NCI-H345 treated with DMSO at 0.1 percent for 48 hours (cell line): ENCODE measurements around the gene KDM5A.
"Not testable (repeated sequence)": the region's sequence is repeated elsewhere in the genome, so short reads cannot be mapped to it uniquely, and the experiment has no call there.

Source experiments
- DNase-seq: peaks from one replicate; lab custom pipeline; 2025; ENCODE audit not compliant: unreplicated experiment; lab: John Stamatoyannopoulos, UW

Gene KDM5A

DNA sequence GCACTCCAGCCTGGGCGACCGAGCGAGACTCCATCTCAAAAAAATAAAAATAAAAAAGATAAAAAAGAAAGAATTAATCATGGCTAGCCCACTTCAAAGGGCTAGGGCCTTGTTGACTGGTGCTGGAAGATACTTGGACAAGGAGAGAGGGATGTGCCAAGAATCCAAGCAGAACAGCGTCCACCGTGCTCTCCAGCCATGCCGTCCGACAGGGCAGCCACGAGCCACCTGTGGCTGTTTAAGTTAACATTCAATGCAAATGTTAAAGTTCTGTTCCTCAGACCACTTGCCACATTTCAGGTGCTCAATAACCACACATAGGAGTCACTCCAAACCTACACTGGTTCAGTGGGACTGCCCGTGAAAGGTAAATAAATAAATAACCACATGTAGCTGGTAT, 147.9 kb downstream of the KDM5A start:
- no peak for DNase-seq

DNA sequence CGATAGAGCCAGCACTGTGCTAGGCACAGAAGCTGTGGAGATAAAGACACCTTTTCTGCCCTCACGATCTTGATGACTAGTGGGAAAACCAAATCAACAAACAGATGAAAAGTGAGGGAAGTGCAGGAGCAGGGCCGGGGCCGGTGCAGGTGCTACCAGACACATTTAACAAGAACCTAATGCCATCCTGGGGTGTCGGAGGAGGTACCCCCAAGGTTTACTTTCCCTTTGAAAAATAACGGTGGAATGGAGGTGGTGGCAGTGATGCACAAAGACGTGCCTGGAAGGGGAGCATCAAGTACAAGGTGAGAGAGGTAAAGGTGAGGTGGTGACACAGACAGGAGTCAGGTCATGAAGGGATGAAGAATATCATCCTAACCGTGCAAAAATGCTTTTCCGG, 148.6 kb downstream of the KDM5A start:
- no peak for DNase-seq

DNA sequence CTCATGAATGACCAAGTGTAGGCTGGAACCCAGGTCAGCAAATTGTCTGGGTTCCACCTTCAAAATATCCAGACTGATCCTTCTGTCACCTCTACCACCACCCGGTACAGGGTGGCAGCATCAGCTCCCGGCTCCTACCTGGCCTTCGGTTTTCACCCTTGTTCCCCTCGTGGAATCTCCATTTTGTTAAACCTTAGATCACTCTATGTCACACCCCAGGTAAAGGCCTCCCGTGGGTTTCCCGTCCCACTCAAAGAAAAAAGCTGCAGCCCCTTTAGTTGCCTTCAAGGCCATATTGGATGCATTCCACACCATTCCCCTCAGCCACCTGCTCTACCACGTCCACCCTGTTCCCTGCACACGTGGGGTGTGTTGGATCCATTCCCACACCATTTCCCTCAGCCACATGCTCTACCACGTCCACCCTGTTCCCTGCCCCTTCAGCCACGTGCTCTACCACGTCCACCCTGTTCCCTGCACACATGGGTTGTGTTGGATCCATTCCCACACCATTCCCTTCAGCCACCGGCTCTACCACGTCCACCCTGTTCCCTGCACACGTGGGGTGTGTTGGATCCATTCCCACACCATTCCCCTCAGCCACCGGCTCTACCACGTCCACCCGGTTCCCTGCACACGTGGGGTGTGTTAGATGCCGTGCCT, 150.3 kb downstream of the KDM5A start:
- DNase-seq: no peak

DNA sequence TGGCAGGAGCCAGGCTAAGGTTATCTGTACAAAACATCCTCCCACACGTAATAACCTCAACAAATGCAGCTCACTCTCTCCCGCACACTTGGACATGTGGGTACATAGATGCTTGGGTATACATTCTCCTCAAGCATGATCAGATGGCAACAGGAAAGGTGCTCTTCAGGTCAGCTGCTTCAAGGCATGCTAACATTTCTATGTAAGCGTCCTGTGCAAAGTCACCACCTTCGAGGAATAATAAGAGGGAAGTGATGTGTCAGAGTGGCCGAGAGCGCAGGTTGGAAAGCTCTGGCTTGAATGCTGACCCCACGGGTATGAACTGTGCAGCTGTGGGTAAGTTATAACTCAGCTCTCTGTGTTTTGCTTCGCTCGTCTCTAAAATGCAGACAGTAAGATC, 151.0 kb downstream of the KDM5A start:
- no peak for DNase-seq

DNA sequence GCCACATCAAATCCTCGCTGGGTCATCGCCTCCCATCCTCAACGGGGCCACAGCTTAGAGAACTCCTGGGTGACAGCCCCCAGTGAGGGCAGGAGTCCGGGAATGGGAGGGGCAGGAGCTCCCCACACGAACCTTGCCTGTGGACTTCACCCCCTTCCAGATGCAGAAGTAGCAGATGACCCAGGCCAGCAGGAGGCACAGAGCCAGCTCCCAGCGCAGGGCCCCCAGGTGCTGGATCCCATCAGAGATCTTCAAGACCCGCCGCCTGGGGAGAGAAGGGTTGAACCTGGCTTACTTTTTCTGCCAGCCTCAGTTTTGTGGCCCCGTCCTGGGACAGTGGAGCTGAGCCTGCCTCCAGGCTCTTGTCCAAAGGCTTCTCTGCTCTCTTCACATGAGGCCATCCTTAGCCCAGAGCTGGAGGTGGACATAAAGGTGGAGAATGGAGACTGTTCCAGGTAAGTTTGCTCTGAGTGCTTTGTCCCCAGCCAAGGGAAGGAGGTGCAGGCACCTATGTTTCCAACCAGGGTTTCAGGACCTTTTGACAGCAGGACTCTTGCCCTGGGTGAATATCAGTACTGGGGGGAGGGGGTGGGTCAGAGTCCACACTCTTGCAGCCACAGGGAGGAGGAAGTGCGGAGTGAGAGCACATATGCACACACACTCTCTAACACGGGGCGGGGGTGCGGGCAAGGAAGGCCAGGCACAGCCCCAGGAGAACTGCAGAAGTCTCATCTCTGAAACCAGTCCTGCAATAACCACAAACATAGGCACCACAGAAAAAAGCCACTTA, 151.9 kb downstream of the KDM5A start:
- no peak for DNase-seq

DNA sequence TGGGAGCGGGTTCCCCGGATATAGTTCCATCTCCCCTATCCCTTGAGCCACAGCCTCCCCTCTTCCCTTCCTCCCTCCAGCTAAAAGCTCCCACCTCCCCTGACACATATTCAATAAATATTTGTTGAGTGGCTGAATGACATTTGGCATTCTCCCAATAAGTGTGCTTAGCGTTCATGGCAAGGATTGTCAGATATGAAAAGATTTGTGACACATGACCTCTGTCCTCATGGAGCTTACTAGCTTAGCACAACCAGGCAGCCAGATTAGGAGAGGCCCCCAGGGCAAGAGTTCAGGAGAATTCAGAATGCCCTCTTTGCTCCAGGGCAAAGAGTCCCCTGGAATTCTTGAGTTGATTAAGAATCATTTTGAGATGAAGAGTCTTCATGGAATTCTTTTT, 152.7 kb downstream of the KDM5A start:
- no peak for DNase-seq

DNA sequence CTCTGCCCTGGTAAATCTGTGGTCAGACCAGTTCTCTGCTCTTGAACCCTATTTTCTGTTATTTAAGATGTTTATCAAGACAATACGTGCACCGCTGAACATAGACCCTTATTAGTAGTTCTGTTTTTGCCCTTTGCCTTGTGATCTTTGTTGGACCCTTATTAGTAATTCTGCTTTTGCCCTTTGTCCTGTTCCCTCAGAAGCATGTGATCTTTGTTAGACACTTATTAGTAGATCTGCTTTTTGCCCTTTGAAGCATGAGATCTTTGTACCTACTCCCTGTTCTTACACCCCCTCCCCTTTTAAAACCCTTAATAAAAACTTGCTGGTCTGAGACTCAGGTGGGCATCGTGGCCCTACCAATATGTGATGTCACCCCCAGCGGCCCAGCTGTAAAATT, 153.2 kb downstream of the KDM5A start:
- not testable (repeated sequence) for DNase-seq

DNA sequence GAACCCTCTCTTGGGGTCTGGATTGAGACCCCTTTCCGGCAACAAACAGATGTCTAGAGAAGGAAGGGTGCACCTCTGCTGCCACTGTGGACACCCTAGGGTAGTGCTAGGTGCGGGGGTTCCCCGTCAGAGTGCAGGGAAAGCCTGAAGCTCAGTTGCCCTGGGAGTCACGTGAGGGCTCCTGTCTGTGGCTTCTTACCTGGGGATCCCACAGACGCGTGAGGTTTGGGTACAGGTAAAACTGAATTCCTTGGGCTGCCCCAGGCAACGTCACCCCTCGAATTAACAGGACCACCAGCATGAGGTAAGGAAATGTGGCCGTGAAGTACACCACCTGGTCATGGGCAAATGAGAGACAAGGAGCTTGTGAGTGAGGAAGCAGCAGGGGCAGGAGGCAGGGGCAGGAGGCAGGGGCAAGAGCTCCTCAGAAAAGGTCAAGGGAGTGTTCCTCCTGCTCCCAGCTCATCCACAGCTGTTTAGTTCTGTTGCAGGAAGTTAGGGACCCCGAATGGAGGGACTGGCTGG, 154.2 kb downstream of the KDM5A start:
- no peak for DNase-seq

DNA sequence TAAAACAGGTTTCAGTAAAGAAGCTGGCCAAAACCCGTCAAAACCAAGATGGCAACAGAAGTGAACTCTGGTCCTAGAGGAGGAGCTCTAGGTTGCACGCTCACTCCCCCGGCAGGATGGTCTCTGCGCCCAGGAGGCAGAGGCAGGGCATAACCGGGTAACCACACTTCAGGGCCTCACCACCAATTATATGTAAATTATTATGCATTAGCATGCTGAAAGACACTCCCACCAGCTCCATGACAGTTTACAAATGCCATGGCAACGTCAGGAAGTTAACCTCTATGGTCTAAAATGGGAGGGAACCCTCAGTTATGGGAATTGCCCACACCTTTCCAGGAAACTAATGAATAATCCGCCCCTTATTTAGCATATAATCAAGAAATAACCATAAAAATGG, 155.1 kb downstream of the KDM5A start:
- no peak for DNase-seq

DNA sequence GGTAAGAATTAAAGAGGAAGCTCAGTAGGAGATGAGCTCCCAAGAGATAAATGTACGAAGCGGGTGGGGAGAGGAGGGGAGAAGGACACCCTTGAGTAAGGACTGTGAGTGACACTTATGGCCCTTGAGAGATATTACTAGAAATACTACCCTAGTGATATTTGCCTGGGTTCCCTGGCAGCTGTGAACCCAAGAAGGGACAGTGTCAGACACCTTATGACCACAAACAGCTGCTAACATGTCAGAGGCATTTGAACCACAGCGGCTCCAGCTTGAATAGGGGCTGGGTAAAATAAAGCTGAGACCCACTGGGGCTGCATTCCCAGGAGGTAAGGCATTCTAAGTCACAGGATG, 155.5 kb downstream of the KDM5A start:
- DNase-seq: no peak

DNA sequence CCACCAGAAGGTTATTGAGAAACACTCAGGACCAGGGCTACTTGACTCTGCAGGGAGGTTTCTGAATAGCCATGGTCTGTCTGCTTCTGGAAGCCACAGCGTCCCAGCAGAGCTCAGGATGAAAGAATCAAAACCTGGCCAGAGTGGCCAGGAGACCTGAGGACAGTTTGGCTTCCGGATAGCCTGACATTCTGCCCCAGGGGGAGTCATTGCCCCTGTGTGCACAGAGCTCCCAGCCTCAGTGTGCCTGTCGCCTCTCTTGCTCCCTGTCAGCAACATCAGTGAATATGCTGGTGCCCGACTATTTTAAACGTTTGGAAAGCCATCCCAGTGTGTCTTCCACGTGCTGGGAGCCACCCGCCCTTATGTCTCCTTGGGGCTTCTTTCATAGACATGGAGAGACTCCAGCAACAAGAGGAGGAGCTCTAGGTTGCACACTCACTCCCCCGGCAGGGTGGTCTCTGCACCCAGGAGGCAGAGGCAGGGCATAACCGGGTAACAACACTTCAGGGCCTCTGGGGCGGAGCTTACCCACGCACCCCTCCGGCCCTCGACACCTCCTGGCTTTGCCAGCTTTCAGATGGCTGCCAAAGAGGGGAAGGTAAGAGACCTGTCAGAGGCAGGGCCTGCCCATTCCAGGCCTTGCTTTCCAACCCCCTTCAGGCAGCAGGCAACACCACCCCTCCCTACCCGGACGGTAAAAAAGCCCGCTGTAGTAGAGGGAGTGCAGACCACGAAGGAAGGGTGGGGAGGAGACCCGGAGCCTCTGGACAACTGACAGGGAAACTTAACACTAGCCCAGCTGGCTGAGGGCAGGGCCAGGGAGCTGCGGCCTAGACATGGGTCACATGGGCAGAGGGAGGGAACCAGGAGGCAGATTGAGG, 156.1 kb downstream of the KDM5A start:
- DNase-seq: no peak

DNA sequence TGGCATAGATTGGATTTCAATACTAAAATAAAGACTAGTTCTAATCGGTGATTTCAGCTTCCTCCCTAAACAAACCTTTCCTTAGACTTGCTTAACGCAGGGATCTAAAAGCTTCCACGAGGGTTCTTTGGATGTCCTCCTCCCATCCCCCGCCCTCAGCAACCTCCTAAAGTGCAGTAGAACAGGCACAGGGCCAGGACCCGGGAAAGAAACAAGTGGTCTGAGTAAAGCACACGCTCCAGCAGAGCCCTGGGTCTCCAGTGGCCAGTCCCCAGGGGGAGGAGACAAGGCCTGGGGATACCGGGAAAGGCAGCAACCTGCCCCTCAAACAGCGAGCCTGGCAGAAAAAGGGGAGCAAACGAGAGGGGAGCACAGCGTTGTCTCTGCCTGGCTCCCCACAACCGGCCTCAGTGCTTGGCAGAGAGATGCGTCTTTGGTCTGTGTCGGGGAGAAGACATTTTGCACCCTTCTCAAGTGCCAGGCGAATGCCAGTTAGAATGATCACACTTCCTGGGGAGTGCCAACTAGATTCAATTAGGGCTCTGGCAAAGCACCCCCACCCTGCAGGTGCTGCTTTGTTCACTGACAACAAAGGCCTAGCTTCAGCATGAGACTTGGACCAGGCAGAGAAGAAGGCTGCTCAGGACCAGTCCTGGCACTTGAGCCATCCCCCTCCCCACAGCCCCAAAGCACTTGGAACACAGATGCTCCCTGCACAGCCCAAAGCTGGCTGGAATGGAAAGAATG, 158.0 kb downstream of the KDM5A start:
- DNase-seq: no peak
